DND-41 (cell line): Measurements from ENCODE around the gene LASP1NB.

ENCODE experiments used
- EZH2 ChIP-seq: IDR thresholded peaks from 3 replicates; pipeline ENCODE4 v1.6.1; 2012; ENCODE audit warnings: borderline replicate concordance, low read depth, mild to moderate bottlenecking, moderate library complexity, low read length, inconsistent platforms; ENCODE audit not compliant: severe bottlenecking
- TF ChIP-seq, protein P1 (sequence below): IDR thresholded peaks from 2 replicates; pipeline ENCODE4 v1.5.1; 2012; ENCODE audit warnings: borderline replicate concordance, low read length, moderate library complexity, mild to moderate bottlenecking; ENCODE audit not compliant: poor library complexity, severe bottlenecking; ENCODE audit errors: extremely low read depth

- TF ChIP-seq, protein P1, sequence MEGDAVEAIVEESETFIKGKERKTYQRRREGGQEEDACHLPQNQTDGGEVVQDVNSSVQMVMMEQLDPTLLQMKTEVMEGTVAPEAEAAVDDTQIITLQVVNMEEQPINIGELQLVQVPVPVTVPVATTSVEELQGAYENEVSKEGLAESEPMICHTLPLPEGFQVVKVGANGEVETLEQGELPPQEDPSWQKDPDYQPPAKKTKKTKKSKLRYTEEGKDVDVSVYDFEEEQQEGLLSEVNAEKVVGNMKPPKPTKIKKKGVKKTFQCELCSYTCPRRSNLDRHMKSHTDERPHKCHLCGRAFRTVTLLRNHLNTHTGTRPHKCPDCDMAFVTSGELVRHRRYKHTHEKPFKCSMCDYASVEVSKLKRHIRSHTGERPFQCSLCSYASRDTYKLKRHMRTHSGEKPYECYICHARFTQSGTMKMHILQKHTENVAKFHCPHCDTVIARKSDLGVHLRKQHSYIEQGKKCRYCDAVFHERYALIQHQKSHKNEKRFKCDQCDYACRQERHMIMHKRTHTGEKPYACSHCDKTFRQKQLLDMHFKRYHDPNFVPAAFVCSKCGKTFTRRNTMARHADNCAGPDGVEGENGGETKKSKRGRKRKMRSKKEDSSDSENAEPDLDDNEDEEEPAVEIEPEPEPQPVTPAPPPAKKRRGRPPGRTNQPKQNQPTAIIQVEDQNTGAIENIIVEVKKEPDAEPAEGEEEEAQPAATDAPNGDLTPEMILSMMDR: no peak
- TF ChIP-seq EZH2: no peak
These were observed 42.5 kb upstream of the LASP1NB start for GRCh38 chr17:38882870-38883269.
